GM11168 (cell line): ENCODE results near the gene PLEKHG5.
"Not testable (repeated sequence)": the region's sequence is repeated elsewhere in the genome, so short reads cannot be mapped to it uniquely, and the experiment has no call there.

ENCODE experiments used
- in situ Hi-C: fragments of 300-500 bp; cut with MboI; formaldehyde crosslinking; loops from one replicate; pipeline ENCODE4 v1.12.0; 2022; ENCODE audit warnings: low sequenced_read_pairs; ENCODE audit not compliant: unreplicated experiment

The PLEKHG5 gene

DNA sequence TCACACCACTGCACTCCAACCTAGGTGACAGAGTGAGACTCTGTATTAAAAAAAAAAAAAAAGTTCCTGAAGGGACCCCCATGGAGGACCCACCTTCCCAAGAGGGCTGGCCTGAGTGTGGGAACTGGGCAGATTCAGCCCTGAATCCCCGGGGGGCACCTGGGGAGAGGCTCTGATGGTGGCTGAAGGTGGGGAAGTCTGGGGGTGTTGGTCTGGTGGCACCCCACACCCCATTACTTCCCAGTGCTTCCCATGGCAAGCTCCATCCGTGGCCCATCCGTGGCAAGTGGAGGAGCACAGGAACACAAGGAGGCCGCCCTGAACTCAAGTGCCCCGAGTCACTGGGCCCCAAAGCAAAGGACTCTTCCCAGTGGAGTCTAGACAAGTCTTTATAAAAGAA, 24.7 kb downstream of the PLEKHG5 start:
- in situ Hi-C loops: no loop called here

DNA sequence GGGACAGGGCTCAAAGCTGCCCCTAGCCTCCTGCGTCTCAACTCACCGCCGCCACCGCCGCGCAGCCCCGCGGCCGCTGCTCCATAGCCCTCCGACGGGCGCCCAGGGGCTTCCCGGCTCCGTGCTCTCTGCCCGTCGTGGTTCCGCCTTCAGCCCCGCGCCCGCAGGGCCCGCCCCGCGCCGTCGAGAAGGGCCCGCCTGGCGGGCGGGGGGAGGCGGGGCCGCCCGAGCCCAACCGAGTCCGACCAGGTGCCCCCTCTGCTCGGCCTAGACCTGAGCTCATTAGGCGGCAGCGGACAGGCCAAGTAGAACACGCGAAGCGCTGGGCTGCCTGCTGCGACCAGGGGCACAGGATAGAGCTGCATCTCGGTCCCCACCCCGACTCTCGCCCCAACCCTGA, 25.4 kb downstream of the PLEKHG5 start, which contains the start of gene TNFRSF25:
Gene TNFRSF25 (minus strand): TSS at position 151 of the 400 bp plus-strand sequence. CDS start 66 bp downstream, at position 85.
- in situ Hi-C loops: no loop called here

DNA sequence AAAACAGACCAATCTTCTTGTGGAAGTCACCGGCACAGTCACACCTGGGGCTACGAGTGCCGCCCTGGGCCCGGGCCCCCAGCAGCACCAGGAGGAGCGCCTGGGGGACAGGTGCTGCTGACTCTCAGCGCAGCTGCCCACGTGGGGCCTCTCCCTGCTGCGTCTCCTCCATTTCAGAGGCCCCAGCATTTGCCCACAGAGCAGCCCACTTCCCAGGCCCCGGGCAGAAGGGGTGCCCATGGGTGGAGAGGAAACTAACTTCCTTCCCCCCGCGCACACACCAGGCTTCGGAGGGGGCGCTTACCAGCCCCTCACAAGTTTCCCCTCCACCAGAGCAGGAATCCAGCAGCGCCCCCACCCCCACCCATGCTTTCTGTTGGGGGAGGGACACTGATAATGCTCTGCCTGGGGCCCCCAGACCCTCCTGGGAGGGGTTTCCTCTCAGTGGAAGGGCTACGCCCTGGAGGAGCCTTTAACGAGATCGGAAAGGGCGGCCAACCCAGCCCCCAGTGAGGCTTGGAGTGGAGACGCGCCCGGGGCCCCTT, 25.9 kb downstream of the PLEKHG5 start:
- in situ Hi-C loops: no loop called here

DNA sequence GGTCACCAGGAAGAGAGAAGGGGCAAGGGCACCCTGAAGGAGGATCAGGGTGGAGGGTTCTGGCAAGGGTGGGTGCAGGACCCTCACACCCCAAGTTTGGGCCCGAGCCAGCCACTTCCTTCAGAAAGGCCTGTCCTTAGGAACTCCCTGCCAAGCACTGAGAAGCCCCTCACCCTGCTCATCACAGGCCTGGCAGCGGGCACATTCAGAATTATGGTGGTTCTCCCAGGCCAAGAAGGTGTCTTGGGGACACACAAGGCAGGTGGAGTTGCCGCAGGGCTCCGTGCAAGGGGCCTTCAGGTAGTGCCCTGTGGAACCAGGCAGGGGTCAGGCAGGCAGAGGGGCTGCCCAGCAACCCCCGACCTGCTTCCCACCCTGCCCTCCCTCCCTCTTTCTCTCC, 26.6 kb downstream of the PLEKHG5 start:
- in situ Hi-C loops: no loop called here

DNA sequence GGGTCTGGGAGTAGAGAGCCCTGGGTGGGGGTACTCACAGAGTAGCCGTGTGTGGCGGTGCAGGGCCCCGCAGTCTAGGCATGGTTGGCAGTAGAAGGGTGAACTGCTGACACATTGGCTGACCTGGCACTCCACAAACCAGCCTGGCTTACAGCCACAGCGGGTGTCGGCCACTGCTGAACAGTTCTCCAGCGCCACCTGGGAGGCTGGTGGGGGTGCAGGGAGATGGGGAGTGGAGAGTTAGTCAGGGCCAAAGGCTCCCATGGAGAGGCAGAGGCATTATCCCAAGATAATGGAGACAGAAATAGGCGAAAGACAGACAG, 27.0 kb downstream of the PLEKHG5 start:
- in situ Hi-C loops: no loop called here

DNA sequence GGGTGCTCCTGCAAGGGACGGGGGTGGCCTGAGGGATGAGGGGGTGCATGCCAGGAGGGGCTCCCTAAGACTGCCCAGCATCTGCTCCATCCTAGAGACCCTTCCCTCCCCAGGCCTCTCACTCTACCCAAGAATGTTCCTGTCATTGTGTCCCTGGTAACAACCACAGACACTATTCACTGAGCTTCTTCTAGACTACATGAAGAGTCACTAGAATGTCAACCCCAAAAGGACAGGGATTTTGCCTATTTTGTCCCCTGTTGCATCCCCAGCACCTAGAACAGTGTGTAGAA, 28.4 kb downstream of the PLEKHG5 start:
- in situ Hi-C loops: no loop called here

DNA sequence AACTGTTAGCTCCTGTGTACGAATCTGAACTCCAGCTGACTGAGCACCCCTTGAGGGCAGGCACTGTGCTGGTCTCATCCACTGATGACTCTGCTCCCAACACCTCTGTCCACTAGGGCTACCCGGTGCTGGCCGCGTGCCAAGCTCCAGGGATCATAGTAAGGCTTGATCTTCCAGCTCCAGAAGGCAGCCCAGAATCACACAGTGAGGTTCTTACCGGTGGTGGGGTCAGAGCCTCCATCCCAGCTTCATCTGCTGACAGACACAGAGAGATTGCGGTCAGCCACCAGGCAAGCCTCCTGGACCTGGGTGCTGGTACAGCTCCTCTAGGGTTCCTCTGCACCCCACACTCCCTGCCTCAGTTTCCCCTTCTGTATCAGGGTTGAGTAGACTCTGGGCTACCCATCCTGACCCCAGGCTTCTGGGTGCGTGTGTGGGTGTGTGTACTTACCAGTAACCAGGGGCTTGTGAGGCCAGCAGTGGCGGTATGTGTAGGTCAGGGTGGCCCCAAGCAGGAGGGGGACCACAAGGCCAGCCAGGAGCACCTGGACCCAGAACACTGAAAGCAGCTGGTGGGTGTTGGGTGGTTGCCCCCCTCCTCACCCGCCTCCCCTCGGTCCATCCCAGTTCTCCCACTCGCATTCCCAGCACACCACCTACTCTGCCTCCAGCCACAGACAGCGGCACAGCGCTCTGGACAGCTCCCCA, 28.9 kb downstream of the PLEKHG5 start:
- in situ Hi-C loops: no loop called here

DNA sequence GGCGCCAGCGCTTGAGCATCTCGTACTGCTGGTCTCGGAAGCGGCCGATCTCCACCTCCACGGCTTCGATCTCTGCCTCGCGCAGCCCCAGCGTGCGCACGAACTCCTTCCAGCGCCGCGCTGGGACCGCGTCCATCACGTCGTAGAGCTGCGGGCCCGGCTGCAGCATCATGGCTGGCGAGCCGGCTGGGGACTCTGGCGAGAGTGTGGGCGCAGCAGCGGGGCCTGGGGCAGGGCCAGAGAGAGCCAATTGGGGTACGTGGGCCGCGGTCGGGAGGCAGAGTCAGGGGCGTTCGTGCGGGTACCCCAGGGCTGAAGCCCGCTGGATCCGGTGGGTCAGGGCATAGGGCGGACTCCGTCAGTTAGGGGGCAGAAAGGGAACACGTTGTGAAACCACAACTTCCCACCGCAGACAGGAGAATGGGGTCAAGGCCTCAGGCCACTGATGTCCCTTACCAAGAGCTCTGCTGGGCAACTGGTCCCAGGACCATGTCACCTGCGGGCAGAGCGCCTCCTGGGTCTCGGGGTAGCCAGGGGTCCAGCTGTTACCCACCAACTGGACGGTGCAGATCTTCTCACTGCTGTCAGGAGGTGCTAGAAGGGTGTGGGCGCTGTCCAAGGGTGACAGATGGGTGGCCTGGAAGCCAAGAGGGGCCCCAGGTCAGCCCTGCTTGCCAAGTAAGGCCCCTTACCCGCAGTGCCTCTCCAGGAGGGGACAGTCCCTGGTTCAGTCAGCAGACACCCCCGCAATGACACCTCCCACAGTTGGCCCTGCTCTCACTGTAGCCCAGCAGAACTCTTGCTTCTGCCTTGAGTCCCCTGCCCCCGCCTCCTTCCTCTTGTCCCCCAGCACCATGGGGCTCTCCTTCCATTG, 29.7 kb downstream of the PLEKHG5 start:
- in situ Hi-C loops: no loop called here

DNA sequence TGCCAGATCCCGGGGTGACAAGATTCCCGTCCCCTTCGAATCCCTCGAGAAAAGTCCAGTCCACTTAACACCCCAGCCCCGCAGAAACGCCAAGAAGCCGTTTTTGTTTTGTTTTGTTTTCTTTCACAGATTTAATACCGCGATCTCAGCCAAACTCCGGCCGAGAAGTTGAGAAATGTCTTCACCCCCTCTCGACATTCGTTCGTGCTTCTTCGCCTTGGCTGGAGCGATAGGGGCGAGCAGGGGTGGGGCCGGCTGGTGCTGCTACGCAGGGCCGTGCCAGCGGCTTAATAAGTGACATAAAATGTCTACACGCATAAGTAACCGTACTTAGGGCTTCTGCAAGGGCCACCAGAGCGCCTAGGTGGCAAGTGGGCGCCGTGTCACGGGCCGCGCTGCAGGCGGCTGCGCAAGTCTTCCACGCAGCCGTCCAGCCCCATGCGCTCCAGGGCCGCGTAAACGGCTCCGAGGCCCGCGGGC, 30.4 kb downstream of the PLEKHG5 start:
- in situ Hi-C loops: no loop called here

DNA sequence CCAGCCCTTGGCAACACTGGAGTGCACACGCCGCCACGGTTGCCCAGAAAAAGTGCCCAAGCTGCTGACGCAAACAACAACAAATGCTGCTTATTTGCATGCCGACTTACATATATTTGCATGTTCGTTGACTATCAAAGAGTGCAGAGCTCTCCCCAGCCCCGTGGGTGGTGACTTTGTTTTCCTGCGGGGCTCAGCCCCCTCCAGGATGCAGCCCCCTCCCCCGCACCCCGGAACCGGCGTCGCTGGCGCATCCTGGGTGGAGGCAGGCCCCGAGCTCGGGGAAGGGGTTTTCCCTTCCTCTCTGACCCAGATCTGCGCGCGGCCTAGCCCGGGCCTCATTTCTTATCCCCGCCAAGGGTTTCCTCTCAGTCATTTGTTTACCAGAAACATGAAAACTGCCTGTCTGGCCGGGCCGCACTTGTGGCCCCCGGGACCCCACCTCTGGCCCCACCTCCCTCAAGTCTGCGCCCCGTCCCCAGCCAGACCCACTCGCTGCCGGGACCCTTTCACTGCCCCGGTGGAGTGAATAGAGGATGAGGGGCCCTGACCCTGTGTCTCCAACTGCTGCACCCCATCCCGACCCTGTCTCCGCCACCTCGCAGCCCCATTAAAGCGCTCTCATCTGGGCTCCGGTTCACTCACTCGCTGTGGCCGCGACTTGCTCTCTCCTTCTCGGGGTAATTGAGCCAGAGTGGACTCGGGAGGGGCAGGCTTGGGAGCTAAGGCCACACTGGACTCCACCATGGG, 31.0 kb downstream of the PLEKHG5 start:
- in situ Hi-C loops: no loop called here

DNA sequence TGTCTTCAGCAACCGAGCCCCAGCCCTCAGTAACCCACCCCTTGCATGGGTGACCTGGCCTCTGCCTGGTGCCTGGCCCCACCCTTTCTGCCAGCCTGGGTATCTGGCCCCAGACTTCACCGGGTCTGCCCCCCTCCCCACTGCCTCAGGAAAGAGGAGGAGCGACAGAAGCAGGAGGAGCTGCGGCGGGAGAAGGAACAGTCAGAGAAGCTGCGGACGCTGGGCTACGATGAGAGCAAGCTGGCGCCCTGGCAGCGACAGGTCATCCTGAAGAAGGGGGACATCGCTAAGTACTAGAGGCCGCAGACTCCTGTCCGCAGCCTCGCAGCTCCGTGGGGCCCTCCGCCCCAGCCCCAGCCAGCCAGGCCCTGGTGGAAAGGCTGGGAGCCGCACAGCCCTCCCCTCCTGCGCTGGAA, 31.6 kb downstream of the PLEKHG5 start:
- in situ Hi-C loops: no loop called here

DNA sequence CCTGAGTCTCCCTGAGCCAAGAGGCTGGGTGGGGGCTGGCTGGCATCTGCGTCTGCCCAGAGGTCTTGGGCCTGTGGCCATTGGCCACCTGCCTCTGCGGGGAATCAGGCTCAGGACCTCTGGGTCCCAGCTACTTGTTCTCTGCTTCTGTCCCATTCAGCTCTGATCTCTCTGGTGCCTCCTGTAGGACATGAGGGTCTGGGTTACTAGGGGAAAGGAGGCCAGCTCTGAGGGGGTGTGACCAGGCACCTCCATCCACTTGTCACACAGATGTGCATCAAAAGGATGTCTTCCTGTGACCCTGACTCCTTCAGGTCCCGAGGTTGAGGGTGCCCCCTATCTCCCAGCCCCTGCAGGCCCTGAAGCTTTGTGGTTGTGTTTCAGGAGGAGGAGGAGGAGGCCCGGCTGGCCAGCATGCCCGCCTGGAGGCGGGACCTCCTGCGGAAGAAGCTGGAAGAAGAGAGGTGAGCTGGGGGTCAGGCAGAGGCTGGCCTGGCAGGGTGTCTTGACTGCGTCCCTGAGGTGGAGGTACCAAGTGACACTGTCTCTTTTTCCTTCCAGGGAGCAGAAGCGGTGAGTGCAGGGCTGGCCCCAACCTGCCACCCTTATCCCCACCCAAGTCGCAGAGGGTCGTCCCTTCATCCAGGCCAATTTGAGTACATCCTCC, 34.5 kb downstream of the PLEKHG5 start:
- in situ Hi-C loops: no loop called here

DNA sequence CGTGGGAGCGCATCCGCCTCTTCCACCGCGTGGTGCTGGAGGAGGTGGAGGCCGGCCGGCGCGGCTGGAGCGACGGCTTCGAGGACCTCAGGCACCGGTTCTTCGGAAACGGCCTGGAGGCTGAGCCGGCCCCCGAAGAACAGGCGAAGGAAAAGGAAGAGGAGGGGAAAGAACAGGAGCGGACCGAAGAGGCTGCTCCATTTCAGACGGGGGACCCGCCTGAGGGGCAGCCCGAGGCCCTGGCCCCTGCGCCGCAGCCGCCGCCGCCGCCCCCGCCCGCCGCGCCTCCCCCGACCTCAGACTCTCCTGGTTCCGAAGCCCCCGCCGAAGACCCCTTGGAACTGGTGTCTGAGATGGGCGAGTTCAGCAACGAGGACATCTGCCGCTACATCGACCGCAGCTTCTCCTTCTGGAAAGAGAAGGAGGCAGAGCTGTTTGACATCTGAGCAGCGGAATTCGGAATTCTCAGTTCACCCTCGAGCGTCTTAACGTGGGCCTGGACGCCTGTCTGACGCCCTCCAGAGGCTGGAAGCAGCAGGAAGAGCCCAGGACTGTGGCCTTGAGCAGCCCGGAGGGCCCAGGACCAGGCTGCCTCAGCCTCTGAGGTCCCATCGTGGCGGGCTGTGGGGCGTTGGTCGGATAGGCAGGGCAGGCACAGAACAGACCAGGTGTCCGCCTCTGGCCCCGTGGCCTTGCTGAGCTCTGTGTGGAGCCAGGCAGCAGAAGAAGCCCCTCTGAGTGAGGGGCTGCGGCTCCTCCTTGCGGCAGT, 35.5 kb downstream of the PLEKHG5 start:
- in situ Hi-C loops: not testable (repeated sequence)

DNA sequence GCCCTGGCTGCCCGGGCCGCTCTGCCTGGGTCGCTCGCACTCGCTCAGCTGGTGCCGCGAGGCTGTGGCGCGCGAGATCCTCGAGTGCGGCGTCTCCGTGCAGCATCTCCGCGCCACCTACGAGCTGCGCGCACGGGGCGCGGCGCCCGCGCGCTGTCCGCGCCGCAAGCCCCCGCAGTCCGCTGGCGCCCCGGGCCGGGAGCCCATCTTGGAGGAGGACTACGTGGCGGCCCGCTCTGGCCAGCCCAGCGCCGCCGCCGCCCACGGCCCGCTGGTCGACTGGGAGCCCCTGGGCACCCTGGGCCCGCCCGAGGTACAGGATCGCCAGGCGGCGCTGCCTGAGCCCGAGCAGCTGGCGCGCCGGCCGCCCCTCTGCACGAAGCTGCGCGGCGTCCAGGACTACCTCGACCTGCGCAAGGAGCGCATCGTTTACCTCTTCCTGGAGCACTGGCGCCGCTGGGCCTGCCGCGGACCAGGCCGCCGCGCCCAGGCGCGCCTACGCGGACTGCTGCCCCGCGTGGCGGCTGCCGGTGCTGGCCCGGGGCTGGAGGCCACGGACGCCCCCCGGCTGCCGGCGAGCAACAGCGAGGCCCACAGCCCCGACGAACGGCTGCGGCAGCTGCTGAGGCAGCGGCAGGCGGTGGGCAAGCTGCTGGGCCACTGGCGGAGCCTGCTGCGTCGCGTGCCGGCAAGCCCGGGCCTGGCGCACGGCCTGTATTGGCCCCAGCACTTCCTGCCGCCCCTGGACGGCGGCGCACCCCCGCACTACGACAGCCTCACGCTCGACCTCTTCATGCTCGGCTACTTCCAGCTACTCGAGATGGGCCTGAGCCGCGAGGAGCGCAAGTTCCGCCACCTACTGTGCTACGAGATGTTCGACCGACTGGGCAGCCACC, 36.4 kb downstream of the PLEKHG5 start:
- in situ Hi-C loops: no loop called here

DNA sequence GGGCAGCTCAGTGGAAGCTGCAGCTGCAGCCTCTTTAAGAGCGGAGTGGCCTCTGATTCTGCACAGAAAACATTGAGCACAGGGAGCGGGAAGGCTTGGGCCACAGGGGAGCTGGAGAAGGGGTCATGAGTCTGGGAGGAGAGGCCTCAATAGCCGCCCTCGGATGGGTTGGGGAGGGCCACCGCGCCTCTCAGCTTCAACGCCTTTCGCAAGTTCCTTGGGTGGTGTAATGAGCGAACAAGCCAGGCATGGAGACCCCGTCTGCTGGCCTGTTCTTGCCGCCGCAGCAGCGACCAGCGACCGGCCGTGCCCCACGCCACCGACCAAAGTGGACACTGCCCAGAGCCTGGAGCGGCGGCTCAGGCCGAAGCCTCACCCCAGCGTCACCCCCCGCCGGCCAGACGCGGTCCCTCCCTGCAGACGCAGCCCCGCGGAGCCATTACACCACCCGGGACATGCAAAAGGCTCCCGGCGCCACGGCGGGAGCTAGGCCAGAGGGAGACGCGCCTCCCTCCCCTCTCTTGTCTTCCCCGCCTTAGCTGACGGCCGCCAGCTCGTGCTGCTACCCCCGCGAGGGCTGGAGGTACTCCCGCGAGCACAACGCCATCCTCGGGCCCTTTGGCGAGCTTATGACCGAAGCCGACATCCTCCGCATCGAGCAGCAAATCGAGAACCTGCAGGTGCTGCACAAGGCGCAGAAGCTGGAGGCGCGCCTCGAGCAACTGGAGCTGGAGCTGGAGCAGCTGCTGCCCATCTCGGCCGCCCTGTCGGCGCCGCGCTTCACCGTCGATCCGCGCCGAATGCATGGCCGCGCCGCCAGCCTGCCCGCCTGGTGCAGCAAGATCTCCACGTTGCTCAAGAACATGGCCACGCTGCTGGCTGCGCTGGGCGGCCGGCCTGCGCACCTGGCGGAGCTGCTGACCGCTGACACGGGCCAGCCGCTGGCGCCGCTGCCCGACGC, 37.3 kb downstream of the PLEKHG5 start:
- in situ Hi-C loops: not testable (repeated sequence)

DNA sequence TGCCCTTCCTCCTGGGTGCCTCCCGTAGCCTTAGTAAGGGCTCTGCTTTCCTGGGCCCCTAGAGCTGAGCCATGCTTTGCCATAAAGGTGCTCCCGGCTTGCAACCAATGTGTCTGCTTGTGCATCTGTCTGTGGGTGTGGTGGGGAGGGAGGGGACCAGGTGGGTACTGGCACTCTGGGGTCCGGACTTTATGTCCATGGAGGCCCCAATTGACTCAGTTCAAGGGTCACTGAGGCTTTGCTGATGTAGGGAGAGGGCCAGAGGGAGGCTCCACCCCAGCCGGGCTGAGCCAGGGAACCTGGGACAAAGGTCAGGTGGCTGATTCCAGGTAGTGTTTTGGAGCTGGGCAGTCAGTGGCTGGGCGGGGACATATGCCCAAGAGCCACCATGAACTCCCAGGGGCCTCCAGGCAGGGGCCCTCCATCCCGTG, 40.5 kb downstream of the PLEKHG5 start:
- in situ Hi-C loops: no loop called here

DNA sequence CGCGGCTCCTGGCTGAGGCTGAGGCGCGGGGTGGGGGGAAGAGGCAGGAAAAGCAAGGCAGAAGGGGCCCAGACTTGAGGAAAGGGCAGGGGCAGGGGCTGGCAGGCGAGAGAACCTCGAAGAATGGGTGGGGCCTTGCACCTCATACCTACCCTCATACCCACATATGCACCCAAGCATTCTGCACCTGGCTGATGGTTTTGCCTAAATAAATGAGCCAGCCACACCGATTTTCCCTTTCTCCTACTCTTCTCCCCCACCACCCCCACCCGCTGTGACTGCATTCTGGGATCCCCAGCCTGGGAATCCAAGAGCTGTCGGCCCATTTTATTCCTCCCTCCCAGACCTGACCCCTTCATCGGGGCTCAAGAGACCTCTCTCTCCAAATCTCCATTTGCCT, 41.0 kb downstream of the PLEKHG5 start:
- in situ Hi-C loops: not testable (repeated sequence)
